Prostate gland (tissue), 2 donors: ENCODE measurements around the gene APOA4.

Experiments
- CTCF ChIP-seq, 4 experiments: fragments of 200-600 bp in 2 of 4; fragments of 450-650 bp in 2 of 4; sonication (generic) in 2 of 4; IDR thresholded peaks; 1 replicate in 3 of 4; 2 replicates in 1 of 4; pipeline ENCODE4 v1.5.1; 2016 to 2019; ENCODE audit warnings: antibody characterized with exemption in 4 of 4, mild to moderate bottlenecking in 2 of 4, moderate library complexity in 2 of 4
- POLR2A ChIP-seq: fragments of 450-650 bp; IDR thresholded peaks from one replicate; pipeline ENCODE4 v1.6.1; 2016; ENCODE audit warnings: antibody characterized with exemption, mild to moderate bottlenecking
- POLR2AphosphoS5 ChIP-seq: sonication (generic); formaldehyde crosslinking; IDR thresholded peaks from one replicate; pipeline ENCODE4 v1.6.1; 2017; ENCODE audit warnings: antibody characterized with exemption

DNA sequence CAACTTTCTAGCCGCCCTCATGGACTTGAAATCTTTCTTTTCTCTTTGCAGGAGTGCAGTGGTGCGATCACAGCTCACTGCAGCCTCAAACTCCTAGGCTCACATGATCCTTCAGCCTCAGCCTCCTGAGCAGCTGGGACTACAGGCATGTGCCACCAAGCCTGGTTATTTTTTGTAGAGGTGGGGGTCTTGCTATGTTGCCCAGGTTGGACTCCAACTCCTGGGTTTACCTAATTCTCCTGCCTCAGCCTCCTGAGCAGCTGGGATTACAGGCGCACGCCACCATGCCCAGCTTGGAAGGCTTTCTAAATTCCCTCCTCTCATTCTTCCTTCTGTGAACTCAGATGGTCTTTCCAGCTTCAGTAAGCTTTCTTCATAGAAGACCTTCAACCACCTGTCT is 19.0 kb upstream of the APOA4 start:
- TF ChIP-seq CTCF (IDR thresholded peaks at IDR 0.05) (no peak), POLR2A (no peak), POLR2AphosphoS5 (no peak)
